ENCODE results near the gene NCKAP1.
"Not testable (repeated sequence)": the region's sequence is repeated elsewhere in the genome, so short reads cannot be mapped to it uniquely, and the experiment has no call there.

NCKAP1 gene

DNA sequence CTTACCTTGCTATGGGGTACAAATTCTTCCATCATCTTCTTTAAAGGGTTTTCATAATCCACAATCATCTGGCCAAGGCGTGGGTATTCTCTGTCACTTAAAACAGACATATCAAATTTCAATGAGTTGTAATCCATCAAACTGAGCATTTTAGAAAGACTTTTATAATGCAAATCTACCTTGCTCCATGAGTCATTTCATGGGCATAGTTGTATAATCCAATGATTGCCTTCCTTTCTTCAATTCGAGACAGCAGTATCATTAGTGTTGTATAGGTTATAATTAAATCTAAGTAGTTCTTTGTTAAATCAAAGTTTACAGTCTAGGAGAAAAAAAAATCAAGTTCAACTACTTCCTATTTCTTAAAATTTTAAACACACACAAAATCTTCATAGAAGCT, 36.3 kb downstream of the NCKAP1 start:
- DNase-seq, result no peak

DNA sequence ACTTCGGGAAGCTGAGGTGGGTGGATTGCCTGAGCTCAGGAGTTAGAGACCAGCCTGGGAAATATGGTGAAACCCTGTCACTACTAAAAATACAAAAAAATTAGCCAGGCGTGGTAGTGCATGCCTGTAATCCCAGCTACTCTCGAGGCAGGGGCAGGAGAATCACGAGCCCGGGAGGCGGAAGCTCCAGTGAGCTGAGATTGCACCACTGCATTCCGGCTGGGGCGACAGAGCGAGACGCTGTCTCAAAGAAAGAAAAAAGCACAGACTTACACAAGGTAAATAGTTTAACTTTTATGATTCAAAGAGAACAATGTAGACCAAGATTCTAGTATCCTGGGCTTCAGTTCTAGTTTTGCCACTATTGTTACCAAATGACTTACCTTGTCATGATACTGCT, 37.4 kb downstream of the NCKAP1 start:
- DNase-seq, result no peak

- DNase-seq, result no peak
These were observed 38.8 kb downstream of the NCKAP1 start for GRCh38 chr2:182999348-183000028.

DNA sequence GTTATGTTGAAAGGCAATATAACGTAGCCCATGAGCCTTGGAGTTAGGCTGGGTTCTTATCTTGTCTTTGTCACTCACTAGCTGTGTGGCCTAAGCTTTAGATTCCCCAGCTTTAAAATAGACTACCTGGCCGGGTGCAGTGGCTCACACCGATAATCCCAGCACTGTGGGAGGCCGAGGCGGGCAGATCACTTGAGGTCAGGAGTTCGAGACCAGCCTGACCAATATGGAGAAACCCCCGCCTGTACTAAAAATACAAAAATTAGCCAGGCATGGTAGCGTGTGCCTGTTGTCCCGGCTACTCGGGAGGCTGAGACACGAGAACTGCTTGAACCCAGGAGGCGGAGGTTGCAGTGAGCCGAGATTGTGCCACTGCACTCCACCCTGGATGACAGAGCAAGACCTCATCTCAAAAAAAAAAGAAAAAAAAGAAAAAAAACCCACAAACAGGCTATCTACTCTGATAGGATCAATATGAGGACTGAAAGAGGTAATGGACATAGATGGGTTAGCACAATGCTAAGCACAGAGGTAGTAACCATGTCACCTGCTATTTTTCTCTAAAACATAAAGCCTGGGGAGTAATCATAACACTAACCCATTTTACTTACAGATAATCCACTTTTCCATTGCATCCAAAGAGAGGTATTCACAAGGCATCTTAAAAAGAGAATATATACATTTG, 43.9 kb downstream of the NCKAP1 start:
- no peak for DNase-seq

GRCh38 chr2:182982941-182983340, 55.3 kb downstream of the NCKAP1 start:
- DNase-seq, result no peak

DNA sequence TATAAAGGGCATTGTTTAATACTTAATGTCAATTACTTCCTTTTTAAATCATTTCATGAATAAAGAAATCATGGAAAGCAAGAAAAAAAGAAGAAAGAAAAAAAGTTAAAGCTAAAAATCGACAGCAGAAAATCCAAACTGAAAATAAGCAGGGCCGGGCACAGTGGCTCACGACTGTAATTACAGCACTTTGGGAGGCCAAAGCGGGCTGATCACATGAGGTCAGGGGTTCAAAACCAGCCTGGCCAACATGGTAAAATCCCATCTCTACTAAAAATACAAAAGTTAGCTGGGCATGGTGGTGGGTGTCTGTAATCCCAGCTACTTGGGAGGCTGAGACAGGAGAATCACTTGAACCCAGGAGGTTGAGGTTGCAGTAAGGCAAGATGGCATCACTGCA, 56.8 kb downstream of the NCKAP1 start:
- not testable (repeated sequence) for DNase-seq

DNA sequence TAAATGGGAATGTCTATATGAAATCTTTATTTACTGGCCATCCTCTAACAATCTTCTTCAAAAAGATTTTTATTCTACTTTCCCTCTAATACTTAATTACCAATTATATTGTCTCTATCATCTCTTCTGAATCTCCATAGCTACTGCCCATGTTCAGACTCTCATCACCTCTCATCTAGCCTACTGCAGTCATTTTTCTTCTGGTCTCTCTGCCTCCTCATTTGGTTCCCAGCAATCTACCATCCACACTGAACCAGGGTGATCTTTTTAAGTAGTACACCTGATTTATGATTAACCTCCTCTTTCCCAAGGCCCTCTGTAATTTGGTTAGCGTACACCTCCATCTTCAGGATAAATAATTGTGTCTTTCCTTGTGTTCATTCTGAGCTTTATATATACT, 57.6 kb downstream of the NCKAP1 start:
- DNase-seq, result no peak

DNA sequence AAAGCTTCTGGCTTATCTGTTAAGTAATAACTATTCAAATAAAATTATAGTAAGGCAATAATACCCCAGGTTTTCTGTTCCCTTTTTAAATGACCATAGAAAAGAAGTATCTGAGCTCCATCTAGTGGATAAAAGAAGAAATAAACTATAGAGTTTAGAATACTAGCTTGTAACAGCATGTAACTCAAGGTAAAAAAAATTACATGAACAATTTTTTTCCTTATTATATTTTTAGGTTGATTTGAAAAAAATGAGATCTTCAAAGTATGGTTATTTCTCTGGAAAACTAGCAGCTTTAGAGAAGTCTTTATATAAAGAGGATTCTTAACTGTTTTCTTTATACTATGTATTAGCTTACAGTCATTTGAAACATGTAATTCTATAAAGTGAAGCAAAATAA, 58.1 kb downstream of the NCKAP1 start:
- DNase-seq, result peak; percentile 12

DNA sequence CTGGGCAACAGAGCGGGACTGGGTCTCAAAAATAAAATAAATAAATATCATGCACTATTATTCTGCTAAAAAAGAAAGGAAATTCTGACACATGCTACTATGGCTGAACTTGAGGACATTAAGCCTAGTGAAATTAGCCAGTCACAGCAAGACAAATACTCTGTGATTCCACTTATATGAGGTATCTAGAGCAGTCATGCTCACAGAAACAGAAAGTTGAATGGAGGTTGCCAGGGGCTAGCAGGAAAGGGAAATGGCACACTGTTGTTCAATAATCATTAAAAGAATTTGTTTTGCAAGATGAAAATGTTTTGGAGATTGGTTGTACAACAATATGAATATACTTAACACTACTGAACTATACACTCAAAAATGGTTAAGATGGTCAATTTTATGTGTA, 60.8 kb downstream of the NCKAP1 start:
- DNase-seq, result no peak

DNA sequence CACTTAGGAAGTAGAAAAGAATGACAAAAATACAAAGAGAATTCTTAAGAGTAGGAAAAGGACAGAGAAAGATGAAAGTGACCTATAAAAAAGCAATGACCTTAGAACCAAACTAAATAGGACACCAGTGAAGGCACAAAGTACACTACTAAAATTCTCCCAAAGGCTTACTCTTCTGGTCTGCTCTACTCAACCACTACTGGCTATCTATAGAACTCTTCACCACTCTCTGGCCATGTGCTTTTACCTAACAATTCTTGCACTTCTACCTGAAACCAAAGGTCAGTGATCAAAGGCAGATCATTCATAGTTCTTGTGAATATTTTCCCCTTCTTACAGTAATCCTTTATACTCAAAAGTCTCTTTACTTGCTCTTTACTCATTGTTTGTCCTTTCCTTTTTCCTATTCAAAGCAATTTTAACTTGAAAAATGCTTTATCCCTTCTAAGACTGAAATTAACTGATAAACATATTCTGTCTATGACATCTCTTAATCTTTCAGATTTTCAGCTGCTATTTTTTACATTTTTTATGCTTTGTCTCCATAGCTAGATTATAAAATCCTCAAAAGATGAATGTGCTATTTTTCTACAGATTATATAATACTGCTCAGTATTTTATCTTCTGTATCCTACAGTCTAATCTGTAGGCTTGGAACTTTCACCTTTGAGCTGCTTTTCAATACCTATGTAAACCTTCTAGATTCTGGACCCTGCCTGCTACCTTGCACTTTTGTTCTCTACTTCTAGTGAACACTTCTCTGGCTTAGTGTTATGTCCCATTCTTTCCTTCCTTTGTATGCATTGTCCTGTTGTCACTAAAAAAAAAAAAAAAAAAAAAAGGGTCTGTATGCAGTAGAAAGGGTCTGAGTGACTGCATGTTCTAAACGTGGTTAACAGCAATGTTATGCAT, 64.6 kb downstream of the NCKAP1 start:
- no peak for DNase-seq

- no peak for DNase-seq
These were observed 65.7 kb downstream of the NCKAP1 start for GRCh38 chr2:182972548-182972942.

GRCh38 chr2:182971820-182972547, 66.3 kb downstream of the NCKAP1 start:
- DNase-seq, result no peak

GRCh38 chr2:182970486-182970885, 67.8 kb downstream of the NCKAP1 start:
- DNase-seq, result no peak

DNA sequence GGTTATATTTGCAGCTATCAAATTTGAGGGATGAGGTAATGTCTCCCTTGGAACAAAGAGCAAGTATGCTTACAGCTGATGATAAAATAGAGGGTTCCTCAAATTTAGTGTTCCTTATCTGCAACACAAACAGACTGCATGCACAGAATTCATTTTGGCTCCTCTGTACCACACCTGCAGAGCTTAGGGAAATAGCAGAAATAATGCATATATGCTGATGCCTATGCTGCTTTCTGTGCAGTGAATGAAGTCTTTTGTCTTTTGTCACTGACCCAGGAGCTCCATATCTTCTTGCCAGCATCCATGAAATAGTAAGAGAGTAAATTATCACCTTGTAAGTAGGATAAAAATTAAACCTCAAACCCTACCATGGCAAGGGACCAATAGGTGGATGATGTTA, 69.8 kb downstream of the NCKAP1 start:
- no peak for DNase-seq

GRCh38 chr2:182966356-182966755, 71.9 kb downstream of the NCKAP1 start:
- not testable (repeated sequence) for DNase-seq

- DNase-seq, result no peak
These were observed 75.6 kb downstream of the NCKAP1 start for GRCh38 chr2:182962641-182963040.

DNA sequence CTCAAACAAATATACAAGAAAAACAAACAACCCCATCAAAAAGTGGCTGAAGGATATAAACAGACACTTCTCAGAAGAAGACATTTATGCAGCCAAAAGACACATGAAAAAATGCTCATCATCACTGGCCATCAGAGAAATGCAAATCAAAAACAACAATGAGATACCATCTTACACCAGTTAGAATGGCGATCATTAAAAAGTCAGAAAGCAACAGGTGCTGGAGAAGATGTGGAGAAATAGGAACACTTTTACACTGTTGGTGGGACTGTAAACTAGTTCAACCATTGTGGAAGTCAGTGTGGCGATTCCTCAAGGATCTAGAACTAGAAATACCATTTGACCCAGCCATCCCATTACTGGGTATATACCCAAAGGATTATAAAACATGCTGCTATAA, 77.4 kb downstream of the NCKAP1 start:
- DNase-seq, result not testable (repeated sequence)

GRCh38 chr2:182954789-182955188, 83.5 kb downstream of the NCKAP1 start:
- no peak for DNase-seq

DNA sequence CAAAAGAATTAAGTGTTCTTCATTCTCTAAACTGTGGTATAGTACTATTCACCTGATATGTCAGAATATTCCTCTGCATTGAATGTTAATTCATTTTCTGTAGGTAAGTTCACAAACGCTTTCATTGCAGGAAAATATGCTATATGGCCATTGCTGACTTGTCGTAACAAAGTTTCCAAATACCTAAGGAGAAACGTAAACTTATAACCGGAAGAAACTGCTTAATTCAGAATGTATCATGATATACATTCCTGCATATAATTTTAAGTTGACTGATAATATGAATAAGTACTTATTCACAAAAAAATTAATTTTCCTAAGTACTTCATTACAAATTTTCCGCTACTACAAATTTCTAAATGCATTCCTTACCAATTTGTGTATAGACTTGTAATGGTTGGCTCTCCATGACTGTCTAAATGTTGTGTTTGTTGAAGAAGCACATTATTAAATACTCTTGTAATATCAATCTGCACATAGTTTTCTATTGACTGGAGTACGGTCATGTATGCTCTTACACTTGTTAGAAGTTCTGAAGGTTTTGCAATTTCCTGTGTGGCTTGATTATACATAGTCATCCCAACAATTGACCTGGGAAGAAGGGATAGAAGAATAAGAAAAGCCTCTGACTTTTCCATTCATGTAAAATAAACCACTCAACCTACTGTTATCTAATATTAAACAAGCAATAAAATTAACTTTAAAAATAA, 85.4 kb downstream of the NCKAP1 start:
- DNase-seq, result no peak

- no peak for DNase-seq
These were observed 86.2 kb downstream of the NCKAP1 start for GRCh38 chr2:182951948-182952663.

DNA sequence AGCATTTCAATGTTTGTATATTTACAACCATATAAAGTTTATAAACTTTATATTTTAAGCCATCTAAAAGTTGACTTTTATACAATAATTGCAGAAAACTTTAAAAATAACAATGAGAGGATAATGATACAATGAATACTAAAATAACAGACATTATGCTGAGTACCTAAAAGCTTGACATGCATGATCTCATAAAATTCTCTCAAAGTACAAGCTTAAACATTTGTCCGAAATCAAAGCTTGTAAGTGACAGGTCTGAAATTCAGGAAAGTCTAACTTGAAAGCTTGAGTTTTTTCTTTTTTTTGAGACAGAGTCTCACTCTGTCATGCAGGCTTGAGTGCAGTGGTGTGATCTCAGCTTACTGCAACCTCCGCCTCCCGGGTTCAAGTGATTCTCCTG, 87.7 kb downstream of the NCKAP1 start:
- no peak for DNase-seq

Data from CD4-positive, alpha-beta T cell treated with Interleukin-12 subunit alpha and Interleukin-12 subunit beta, for 1 hour (primary cell).